HG03039 (cell line): ENCODE data around the gene OR6B2.

Experiments used
- ATAC-seq: cut with Tn5 transposase; IDR thresholded peaks from one replicate; pipeline ENCODE4 v1.9.1; 2021; ENCODE audit warnings: mild to moderate bottlenecking, moderate library complexity; ENCODE audit not compliant: unreplicated experiment

OR6B2 gene

GRCh38 chr2:239983004-239983778 is 47.0 kb downstream of the OR6B2 start:
- ATAC-seq = no peak
